Activated CD8-positive, alpha-beta memory T cell treated with anti-CD3 and anti-CD28 coated beads for 4 hours (primary cell): ENCODE data around the gene HTRA3.

Experiments
- DNase-seq, 2 donors: peaks; one replicate each; pipeline ENCODE4 v3.0.0-alpha.2; 2020; ENCODE audit warnings: low read depth in 2 of 2

HTRA3 gene

GRCh38 chr4:8234715-8235114 is 34.8 kb upstream of the HTRA3 start:
- DNase-seq: no peak

- no peak for DNase-seq
Observed at GRCh38 chr4:8235224-8235623, 34.3 kb upstream of the HTRA3 start.

DNA sequence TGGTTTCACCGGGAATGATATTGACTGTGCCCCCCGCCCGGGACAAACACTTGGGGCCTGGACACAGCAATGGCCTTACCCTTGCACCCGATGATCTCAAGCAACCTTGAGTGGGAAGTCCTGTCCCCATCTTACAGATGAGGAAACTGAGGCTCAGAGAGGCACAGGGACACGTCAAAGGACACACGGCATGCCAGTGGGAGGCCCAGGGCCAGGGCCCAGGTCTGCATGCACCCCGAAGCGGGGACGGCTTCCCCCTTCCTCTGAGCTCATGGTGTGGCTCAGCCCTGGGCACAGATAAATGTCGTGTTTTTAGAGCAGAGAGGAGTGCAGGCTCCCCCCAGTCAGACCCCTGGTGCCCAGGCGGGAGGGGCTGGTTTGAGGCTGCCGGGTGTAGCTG is 33.9 kb upstream of the HTRA3 start:
- DNase-seq: no peak

- no peak for DNase-seq
Observed at GRCh38 chr4:8236106-8236919, 33.2 kb upstream of the HTRA3 start.

- no peak for DNase-seq
Observed at GRCh38 chr4:8236920-8237195, 32.7 kb upstream of the HTRA3 start.

- no peak for DNase-seq
Observed at GRCh38 chr4:8237256-8237989, 32.1 kb upstream of the HTRA3 start.

- no peak for DNase-seq
Observed at GRCh38 chr4:8238036-8238511, 31.5 kb upstream of the HTRA3 start.

DNA sequence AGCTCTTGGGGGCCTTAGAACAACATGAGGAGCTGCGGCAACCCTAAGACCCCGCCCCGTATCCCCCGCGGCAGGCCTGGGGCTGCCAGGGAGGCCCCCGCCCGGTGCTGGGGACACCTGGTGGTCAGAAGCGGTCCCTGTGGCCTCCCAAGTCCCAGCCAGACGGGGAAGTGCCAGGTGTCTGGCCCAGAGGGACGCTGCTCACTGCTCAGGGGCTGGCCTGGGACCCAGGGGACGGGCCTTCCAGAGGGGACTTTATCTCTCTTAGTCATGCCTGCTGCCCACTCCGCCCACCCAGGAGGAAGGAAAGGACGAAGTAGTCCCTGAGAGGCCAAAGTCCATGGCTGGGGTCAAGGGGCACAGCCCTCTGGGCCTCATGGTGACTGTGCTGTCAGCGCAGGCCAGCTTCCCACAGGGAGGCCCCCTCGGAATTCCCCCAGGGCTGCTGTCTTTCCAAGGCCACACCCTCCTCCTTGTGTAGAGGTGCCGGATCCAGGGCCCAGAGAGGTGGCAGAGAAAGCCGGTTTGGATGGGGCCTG is 31.0 kb upstream of the HTRA3 start:
- DNase-seq: no peak

- no peak for DNase-seq
Observed at GRCh38 chr4:8239226-8239625, 30.3 kb upstream of the HTRA3 start.

DNA sequence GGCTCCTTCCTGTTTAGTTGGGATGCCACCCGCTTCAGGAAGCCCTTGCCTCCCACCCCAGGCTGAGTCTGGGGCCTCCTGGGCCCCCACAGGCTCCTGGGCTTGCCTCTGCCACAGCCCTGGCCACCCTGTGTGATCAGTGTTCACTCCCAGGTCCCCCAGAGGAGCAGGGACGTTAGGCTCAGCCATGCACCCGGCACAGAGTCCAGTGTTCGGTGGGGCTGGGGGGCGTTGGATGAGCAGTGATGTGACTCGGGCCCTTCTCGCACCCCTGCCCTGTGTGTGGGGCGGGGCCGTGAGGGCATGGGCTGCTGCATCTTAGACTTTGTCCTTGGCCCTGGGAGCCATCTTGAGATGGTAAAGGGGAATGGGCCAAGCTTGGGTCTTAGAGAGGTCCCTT is 29.9 kb upstream of the HTRA3 start:
- DNase-seq: no peak

- no peak for DNase-seq
Observed at GRCh38 chr4:8240211-8241041, 29.1 kb upstream of the HTRA3 start.

DNA sequence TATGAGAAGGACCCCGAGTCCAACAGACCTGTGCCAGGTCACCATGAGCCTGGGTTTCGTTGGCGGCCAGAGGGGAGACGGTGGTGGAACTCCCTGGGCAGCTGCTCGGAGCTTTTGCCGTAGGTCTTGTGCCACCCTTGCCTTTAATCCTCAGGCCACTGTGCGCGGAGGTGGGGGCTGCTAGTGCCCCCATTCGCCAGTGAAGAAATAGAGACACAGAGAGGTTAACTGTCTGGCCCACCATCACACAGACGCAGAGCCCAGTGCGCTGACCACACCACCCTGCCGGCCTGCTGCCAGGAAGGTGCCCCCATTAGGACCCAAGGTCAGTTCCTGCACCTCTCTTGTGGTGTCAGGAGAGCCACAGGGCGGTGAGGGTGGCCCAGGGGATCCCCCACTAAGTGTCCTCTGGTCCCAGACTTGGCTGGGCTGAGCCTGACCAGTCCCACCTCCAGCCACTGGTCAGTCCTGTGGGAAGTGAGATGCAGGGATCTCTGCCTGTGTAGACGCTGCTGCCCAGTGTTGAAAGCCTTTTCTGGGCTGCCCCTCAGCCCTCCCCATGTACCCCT is 28.3 kb upstream of the HTRA3 start:
- no peak for DNase-seq

GRCh38 chr4:8241895-8242696 is 27.5 kb upstream of the HTRA3 start:
- DNase-seq: peak; percentile 53 to 63

DNA sequence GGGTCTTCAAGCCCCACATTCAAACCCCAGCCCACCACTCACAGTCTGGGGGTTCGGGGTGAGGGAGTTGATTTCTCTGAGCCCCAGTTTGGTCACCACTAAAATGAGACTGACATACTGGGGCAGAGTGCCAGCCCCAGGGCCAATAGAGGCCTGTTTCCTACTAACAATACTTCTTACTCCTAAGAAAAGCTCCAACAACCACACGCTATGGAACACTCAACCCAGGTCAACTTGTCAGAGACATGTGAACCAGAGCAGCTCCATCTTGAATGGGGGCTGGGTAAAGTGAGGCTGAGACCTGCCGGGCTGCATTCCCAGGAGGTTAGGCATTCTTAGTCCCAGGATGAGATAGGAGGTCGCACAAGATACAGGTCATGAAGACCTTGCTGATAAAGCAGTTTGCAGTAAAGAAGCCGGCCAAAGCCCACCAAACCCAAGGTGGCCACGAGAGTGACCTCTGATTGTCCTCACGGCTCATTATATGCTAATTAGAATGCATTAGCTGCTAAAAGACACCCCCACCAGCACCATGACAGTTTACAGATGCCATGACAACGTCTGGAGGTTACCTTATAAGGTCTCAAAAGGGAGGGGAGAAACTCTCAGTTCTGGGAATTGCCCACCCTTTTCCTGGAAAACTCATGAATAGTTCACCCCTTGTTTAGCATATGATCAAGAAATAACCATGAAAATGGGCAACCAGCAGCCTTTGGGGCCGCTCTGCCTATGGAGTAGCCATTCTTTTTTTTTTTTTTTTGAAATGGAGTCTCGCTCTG is 26.6 kb upstream of the HTRA3 start:
- DNase-seq: no peak

- no peak for DNase-seq
Observed at GRCh38 chr4:8244001-8244757, 25.4 kb upstream of the HTRA3 start.

DNA sequence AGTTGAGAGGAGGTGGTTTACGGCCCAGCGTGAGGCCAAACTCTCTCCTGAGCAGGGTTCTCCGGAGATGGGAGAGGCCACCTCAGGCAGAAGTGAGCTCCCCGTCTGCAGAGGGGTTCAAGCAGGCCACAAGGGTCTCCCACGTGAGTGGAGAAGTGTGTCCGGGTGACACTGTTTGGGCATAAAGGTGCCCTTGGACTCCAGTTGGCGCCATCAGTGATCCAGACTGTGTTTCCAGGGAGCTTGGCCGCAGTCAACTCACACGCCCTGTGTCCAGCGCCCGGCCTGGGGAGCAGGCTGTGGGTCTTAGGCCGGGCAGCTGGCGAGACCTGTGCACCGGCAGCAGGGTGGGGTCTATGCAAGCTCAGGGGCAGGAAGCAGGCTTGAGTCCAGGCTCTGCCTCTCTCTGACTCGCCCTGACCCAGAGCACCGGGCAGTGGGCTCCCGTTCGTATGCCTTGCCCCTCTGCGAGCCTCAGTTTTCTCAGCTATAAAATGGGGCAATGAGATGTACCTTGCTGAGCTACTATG is 24.6 kb upstream of the HTRA3 start:
- DNase-seq: no peak

- no peak for DNase-seq
Observed at GRCh38 chr4:8245884-8246833, 23.4 kb upstream of the HTRA3 start.
